HL-60/S4 (cell line): ENCODE data around the gene FCER1G.
"Not testable (repeated sequence)": the region's sequence is repeated elsewhere in the genome, so short reads cannot be mapped to it uniquely, and the experiment has no call there.

ENCODE experiments used
- in situ Hi-C: fragments of 300-500 bp; cut with MboI; formaldehyde crosslinking; loops from 2 replicates; pipeline ENCODE4 v1.14.3; 2022; ENCODE audit warnings: low sequenced_read_pairs

Gene FCER1G

GRCh38 chr1:161225534-161226319, 10.6 kb downstream of the FCER1G start, which contains the start of gene TOMM40L:
TSS of gene TOMM40L (plus strand) at chr1:161226060. CDS start at chr1:161226490, 430 bp downstream.
- in situ Hi-C loops = loop anchor here (5.0 kb wide), 1 partner anchor 67 kb away; no protein-coding TSS in a partner anchor

GRCh38 chr1:161226320-161226711, 11.2 kb downstream of the FCER1G start:
- in situ Hi-C loops = loop anchor here (5.0 kb wide), 1 partner anchor 66 kb away; no protein-coding TSS in a partner anchor

- in situ Hi-C loops = loop anchor here (5.0 kb wide), 1 partner anchor 66 kb away; no protein-coding TSS in a partner anchor
Observed at GRCh38 chr1:161226759-161227158, 11.7 kb downstream of the FCER1G start.

GRCh38 chr1:161227196-161227871, 12.2 kb downstream of the FCER1G start:
- in situ Hi-C loops = loop anchor here (5.0 kb wide), 1 partner anchor 65 kb away; no protein-coding TSS in a partner anchor

- in situ Hi-C loops = loop anchor here (5.0 kb wide), 1 partner anchor 64 kb away; no protein-coding TSS in a partner anchor
Observed at GRCh38 chr1:161228032-161228431, 12.9 kb downstream of the FCER1G start.

GRCh38 chr1:161229896-161230295, 14.8 kb downstream of the FCER1G start:
- in situ Hi-C loops = loop anchor here (5.0 kb wide), 1 partner anchor 62 kb away; no protein-coding TSS in a partner anchor

GRCh38 chr1:161230762-161231161, 15.7 kb downstream of the FCER1G start:
- in situ Hi-C loops = no loop called here

GRCh38 chr1:161233102-161233501, 18.0 kb downstream of the FCER1G start:
- in situ Hi-C loops = no loop called here

GRCh38 chr1:161235957-161236775, 21.1 kb downstream of the FCER1G start:
- in situ Hi-C loops = no loop called here

- in situ Hi-C loops = no loop called here
Observed at GRCh38 chr1:161238039-161238473, 23.0 kb downstream of the FCER1G start, which contains the start of gene NR1I3. TSS of gene NR1I3 (minus strand) at chr1:161238203. CDS start at chr1:161236565, 1,638 bp downstream.

GRCh38 chr1:161241682-161242081, 26.6 kb downstream of the FCER1G start:
- in situ Hi-C loops = no loop called here

GRCh38 chr1:161242313-161242712, 27.2 kb downstream of the FCER1G start:
- in situ Hi-C loops = no loop called here

- in situ Hi-C loops = no loop called here
Observed at GRCh38 chr1:161244888-161245287, 29.8 kb downstream of the FCER1G start.

GRCh38 chr1:161250100-161250499, 35.0 kb downstream of the FCER1G start:
- in situ Hi-C loops = not testable (repeated sequence)

GRCh38 chr1:161250829-161251228, 35.7 kb downstream of the FCER1G start:
- in situ Hi-C loops = no loop called here

- in situ Hi-C loops = no loop called here
Observed at GRCh38 chr1:161251579-161251978, 36.5 kb downstream of the FCER1G start.

GRCh38 chr1:161255302-161255701, 40.2 kb downstream of the FCER1G start:
- in situ Hi-C loops = not testable (repeated sequence)

GRCh38 chr1:161255955-161256520, 40.9 kb downstream of the FCER1G start:
- in situ Hi-C loops = not testable (repeated sequence)

GRCh38 chr1:161257109-161257508, 42.0 kb downstream of the FCER1G start:
- in situ Hi-C loops = not testable (repeated sequence)
